Stimulated activated effector memory CD8-positive, alpha-beta T cell treated with anti-CD3 and anti-CD28 coated beads, Interleukin-12 subunit alpha, Interleukin-12 subunit beta, amount 100 ng/mL, for 72 hours (primary cell): Measurements from ENCODE around the gene HAND1.

Experiments used
- ATAC-seq: fragments of 150-1000 bp; cut with Tn5 transposase; 2 replicates; pipeline ENCODE4 v1.10.0; 2021
- DNase-seq, 2 donors: peaks; one replicate each; pipeline ENCODE4 v3.0.0; 2021 to 2022; ENCODE audit warnings: low spot score in 2 of 2
- H3K27ac Mint-ChIP-seq: one replicate; pipeline ENCODE4 v1.8.0; 2022; ENCODE audit warnings: mild to moderate bottlenecking, mixed read lengths
- H3K36me3 Mint-ChIP-seq: one replicate; pipeline ENCODE4 v1.8.0; 2022; ENCODE audit warnings: mild to moderate bottlenecking, mixed read lengths
- H3K4me1 Mint-ChIP-seq: one replicate; pipeline ENCODE4 v1.8.0; 2022; ENCODE audit warnings: mixed read lengths
- H3K4me3 Mint-ChIP-seq: one replicate; pipeline ENCODE4 v1.8.0; 2022; ENCODE audit warnings: mild to moderate bottlenecking, mixed read lengths
- H3K9me3 Mint-ChIP-seq: one replicate; pipeline ENCODE4 v1.8.0; 2022; ENCODE audit warnings: mixed read lengths

The HAND1 gene

GRCh38 chr5:154487541-154487940, 9.5 kb upstream of the HAND1 start:
- H3K9me3 Mint-ChIP-seq, result no peaks in the 10 kb centered on the region
- H3K27ac Mint-ChIP-seq, result no peak overlapping the region
- H3K4me1 Mint-ChIP-seq, result peaks cover 43% of the 10 kb centered on the region
- H3K36me3 Mint-ChIP-seq, result no peaks in the 10 kb centered on the region
- ATAC-seq (peak; percentile 99), DNase-seq (no peak)
- H3K4me3 Mint-ChIP-seq, result no peak overlapping the region

- H3K9me3 Mint-ChIP-seq, result no peaks in the 10 kb centered on the region
- no peak overlapping the region for H3K4me3 Mint-ChIP-seq
- peaks cover 45% of the 10 kb centered on the region for H3K4me1 Mint-ChIP-seq
- H3K36me3 Mint-ChIP-seq, result no peaks in the 10 kb centered on the region
- ATAC-seq (no peak), DNase-seq (no peak)
- no peak overlapping the region for H3K27ac Mint-ChIP-seq
These were observed 8.4 kb upstream of the HAND1 start for GRCh38 chr5:154486427-154486866.

- ATAC-seq, result no peak
- no peak for DNase-seq
- H3K36me3 Mint-ChIP-seq, result no peaks in the 10 kb centered on the region
- H3K4me1 Mint-ChIP-seq, result peaks cover 45% of the 10 kb centered on the region
- no peak overlapping the region for H3K27ac Mint-ChIP-seq
- H3K9me3 Mint-ChIP-seq, result no peaks in the 10 kb centered on the region
- H3K4me3 Mint-ChIP-seq, result no peak overlapping the region
These were observed 7.9 kb upstream of the HAND1 start for GRCh38 chr5:154485850-154486426.

DNA sequence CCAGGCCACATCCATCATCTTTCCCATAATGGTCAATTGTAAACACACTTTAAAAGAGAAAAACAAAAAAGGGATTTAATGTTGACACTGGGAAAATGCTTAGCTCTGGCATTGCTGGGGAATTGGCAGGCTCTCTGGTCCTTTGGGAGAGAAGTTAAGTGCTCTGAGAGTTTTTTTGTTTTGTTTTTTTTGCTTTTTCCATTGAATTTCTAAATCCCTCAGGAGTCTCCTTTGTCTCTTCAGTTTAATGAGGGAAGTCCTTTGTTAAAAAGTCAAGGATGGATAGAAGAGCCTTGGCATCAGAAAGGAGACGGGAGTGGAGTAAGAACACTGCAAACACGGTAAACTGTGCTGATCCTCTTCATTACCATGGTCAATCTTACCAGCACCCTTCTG, 7.1 kb upstream of the HAND1 start:
- Mint-ChIP-seq H3K4me3 (no peak overlapping the region), H3K9me3 (no peaks in the 10 kb centered on the region), H3K27ac (no peak overlapping the region), H3K4me1 (peaks cover 51% of the 10 kb centered on the region), H3K36me3 (no peaks in the 10 kb centered on the region)
- ATAC-seq (no peak), DNase-seq (no peak)

DNA sequence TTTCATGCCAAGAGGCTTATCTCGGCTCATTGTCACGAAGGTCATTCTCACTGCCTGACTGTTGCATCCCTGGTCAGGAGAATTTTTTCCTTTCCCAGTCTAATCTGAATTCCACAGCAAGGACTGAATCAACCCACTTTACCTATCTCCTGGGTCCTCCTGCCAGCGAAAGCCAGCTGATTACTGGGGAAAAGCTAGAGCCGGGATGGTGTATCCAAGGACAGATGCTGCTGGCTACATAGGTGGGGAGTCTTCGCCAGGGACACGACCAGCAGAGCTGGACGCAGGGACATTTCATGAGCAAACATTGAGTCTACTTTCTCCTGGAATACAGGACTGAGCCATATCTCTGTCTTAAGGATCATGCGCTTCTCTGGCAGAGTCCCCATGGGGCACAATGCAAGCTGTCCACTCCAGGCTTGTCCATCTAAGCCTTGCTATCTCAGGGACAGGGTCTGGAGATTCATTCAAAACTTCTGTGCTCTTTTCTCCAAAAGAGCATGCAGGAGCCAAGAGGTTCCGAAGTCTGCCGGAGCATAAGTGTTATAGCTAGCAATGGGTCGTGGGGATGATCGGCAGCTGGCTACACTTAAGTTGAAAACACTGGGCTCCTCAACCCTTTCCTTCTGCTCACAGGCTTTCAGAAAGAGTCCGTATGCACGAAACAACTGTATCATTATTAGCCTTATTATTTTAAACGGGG, 6.5 kb upstream of the HAND1 start:
- Mint-ChIP-seq H3K4me3 (peak overlapping the region; percentile 15), H3K4me1 (peaks cover 55% of the 10 kb centered on the region), H3K27ac (no peak overlapping the region), H3K9me3 (no peaks in the 10 kb centered on the region), H3K36me3 (no peaks in the 10 kb centered on the region)
- DNase-seq (no peak), ATAC-seq (no peak)

- no peaks in the 10 kb centered on the region for H3K36me3 Mint-ChIP-seq
- ATAC-seq (no peak), DNase-seq (no peak)
- peaks cover 59% of the 10 kb centered on the region for H3K4me1 Mint-ChIP-seq
- H3K4me3 Mint-ChIP-seq, result peak overlapping the region; percentile 15
- no peaks in the 10 kb centered on the region for H3K9me3 Mint-ChIP-seq
- no peak overlapping the region for H3K27ac Mint-ChIP-seq
These were observed 5.8 kb upstream of the HAND1 start for GRCh38 chr5:154483654-154484392.

- DNase-seq, result no peak
- Mint-ChIP-seq H3K27ac (no peak overlapping the region), H3K9me3 (no peaks in the 10 kb centered on the region), H3K36me3 (no peaks in the 10 kb centered on the region), H3K4me3 (no peak overlapping the region), H3K4me1 (peaks cover 60% of the 10 kb centered on the region)
- no peak for ATAC-seq
These were observed 4.8 kb upstream of the HAND1 start for GRCh38 chr5:154482528-154483449.

DNA sequence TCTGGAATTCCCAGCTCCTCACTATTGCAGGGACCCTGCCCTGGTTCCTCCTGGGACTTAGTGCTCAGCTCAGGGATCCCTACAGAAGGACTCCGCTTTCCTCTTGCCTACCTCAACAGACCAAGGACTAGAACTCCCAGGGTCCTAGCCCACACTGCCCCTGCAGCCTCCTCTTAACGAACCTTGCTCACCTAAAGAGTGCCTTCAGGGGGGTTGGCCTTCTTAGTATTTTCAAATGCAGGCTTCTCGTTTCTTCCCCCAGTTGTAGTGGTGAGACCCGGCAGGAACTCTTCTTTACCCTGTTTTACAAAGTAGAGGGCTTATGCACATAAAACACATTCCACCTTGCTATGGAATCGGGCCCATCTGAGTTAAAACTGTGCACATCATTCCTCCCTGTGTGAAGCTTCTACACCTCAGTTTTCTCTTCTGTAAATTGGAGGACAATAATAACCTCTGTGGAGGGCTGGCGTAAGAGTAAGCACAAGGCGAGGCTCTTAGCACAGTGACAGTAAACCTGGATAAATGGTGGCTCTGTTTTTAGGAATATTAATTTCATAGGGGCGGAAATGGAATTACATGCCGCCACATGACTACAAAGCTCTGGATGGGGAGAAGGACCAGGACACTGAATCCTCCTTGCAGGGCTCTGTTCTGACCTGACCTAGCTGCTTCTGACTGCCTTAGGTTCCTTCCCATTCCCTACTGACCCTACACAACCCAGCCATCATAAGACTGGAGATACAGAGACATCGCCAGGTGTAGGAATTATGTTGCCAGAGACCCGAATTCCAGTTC, 3.8 kb upstream of the HAND1 start:
- no peak overlapping the region for H3K4me3 Mint-ChIP-seq
- ATAC-seq (no peak), DNase-seq (no peak)
- H3K36me3 Mint-ChIP-seq, result peaks cover under 1% of the 10 kb centered on the region
- no peak overlapping the region for H3K27ac Mint-ChIP-seq
- peaks cover 63% of the 10 kb centered on the region for H3K4me1 Mint-ChIP-seq
- H3K9me3 Mint-ChIP-seq, result no peaks in the 10 kb centered on the region

- DNase-seq (no peak), ATAC-seq (peak; percentile 22)
- H3K4me1 Mint-ChIP-seq, result peaks cover 62% of the 10 kb centered on the region
- peaks cover 6% of the 10 kb centered on the region for H3K36me3 Mint-ChIP-seq
- no peak overlapping the region for H3K4me3 Mint-ChIP-seq
- no peak overlapping the region for H3K27ac Mint-ChIP-seq
- no peaks in the 10 kb centered on the region for H3K9me3 Mint-ChIP-seq
These were observed 2.8 kb upstream of the HAND1 start for GRCh38 chr5:154480847-154481246.

DNA sequence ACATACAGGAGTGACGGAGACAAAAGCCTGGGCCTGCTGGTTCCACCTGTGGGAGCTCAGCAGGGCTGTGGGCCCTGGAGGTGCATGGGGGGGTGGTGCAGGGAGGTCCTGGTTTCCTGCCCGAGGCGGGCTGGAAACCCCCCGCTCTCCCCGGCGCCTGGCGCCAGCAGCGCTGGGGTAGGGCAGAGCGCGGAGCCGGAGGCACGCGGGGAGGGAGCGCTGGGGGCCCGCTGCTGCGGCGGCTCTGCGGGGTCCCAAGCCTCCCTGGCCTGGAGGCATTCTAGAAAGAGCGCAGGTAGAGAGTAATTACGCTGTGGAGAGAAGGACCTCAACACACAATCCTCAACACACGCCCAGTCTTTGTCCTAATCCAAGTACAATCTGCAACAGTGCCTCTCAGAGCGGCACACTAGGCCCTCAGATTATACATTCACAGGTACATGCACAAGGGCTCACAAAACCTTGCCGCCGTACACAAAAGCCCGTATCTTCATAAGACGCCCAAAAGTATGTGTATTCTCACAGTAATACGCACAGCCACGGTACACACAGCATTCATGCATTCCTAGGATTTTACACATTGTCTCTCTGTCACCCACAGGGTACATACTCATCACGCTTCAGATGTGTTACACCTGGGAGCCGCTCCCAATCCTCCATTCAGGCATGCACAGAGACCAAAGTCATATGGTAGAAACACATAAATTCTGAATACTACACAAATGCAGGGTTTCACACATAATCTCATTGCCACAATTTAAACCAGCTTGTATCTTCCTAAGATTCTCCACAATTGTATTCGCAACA, 2.1 kb upstream of the HAND1 start:
- DNase-seq, result no peak
- H3K9me3 Mint-ChIP-seq, result no peaks in the 10 kb centered on the region
- no peak for ATAC-seq
- H3K36me3 Mint-ChIP-seq, result peaks cover 13% of the 10 kb centered on the region
- peak overlapping the region; percentile 43 for H3K4me3 Mint-ChIP-seq
- no peak overlapping the region for H3K27ac Mint-ChIP-seq
- H3K4me1 Mint-ChIP-seq, result peaks cover 62% of the 10 kb centered on the region

GRCh38 chr5:154479160-154479943, 1.3 kb upstream of the HAND1 start:
- no peak overlapping the region for H3K27ac Mint-ChIP-seq
- H3K4me1 Mint-ChIP-seq, result peaks cover 68% of the 10 kb centered on the region
- H3K36me3 Mint-ChIP-seq, result peaks cover 15% of the 10 kb centered on the region
- DNase-seq (peak in 1 of 2 donors; percentile 56), ATAC-seq (no peak)
- H3K4me3 Mint-ChIP-seq, result peak overlapping the region; percentile 43
- H3K9me3 Mint-ChIP-seq, result no peaks in the 10 kb centered on the region

- no peak overlapping the region for H3K4me3 Mint-ChIP-seq
- peaks cover 15% of the 10 kb centered on the region for H3K36me3 Mint-ChIP-seq
- H3K4me1 Mint-ChIP-seq, result peaks cover 68% of the 10 kb centered on the region
- DNase-seq (no peak), ATAC-seq (no peak)
- no peaks in the 10 kb centered on the region for H3K9me3 Mint-ChIP-seq
- H3K27ac Mint-ChIP-seq, result no peak overlapping the region
These were observed 729 bp upstream of the HAND1 start for GRCh38 chr5:154478752-154479159.
